Naive B cell (primary cell): ENCODE data around the gene DGUOK. TPM values are rescaled to one million over a fixed set of nuclear protein-coding genes. Genes with fewer than 3 reads are reported as not detected.

Experiments
- ATAC-seq, 2 donors: fragments of 150-1000 bp; cut with Tn5 transposase; 2 replicates each; pipeline ENCODE4 v1.10.0; 2021; ENCODE audit warnings: low read depth in 2 of 2, mild to moderate bottlenecking in 2 of 2, moderate library complexity in 2 of 2
- DNase-seq: peaks from one replicate; pipeline ENCODE4 v3.0.0; 2022
- H3K27ac Mint-ChIP-seq, 6 donors: one replicate each; pipeline ENCODE4 v1.8.0; 2020 to 2022; ENCODE audit warnings: mild to moderate bottlenecking in 6 of 6, mixed read lengths in 6 of 6, moderate library complexity in 5 of 6, inconsistent platforms in 2 of 6
- H3K27me3 Mint-ChIP-seq, 3 donors: one replicate each; pipeline ENCODE4 v1.8.0; 2021 to 2022; ENCODE audit warnings: mixed read lengths in 3 of 3, mild to moderate bottlenecking in 1 of 3
- H3K36me3 Mint-ChIP-seq, 2 donors: one replicate each; pipeline ENCODE4 v1.8.0; 2020 to 2022; ENCODE audit warnings: mixed read lengths in 2 of 2, inconsistent platforms in 1 of 2, mild to moderate bottlenecking in 1 of 2
- H3K4me1 Mint-ChIP-seq, 3 donors: one replicate each; pipeline ENCODE4 v1.8.0; 2020 to 2022; ENCODE audit warnings: mixed read lengths in 3 of 3, inconsistent platforms in 1 of 3, mild to moderate bottlenecking in 1 of 3, moderate library complexity in 1 of 3
- H3K4me3 Mint-ChIP-seq, 8 donors: one replicate each; pipeline ENCODE4 v1.8.0; 2020 to 2022; ENCODE audit warnings: mild to moderate bottlenecking in 8 of 8, mixed read lengths in 8 of 8, moderate library complexity in 8 of 8, inconsistent platforms in 2 of 8
- H3K9me3 Mint-ChIP-seq, 7 donors: one replicate each; pipeline ENCODE4 v1.8.0; 2020 to 2022; ENCODE audit warnings: mixed read lengths in 7 of 7, mild to moderate bottlenecking in 5 of 7, inconsistent platforms in 2 of 7, moderate library complexity in 1 of 7
- polyA plus RNA-seq, 6 donors: library from polyadenylated mRNA; unstranded; fragments of 300-500 nt; fragmentation: Illumina TruSeq; gene quantifications; one replicate each; pipeline ENCODE4 v1.2.3, GENCODE V29; 2021; ENCODE audit warnings: low read depth in 6 of 6

DGUOK gene
- polyA plus RNA-seq, 6 donors from 2014 or later, result 192 to 245 (median 213) TPM

DNA sequence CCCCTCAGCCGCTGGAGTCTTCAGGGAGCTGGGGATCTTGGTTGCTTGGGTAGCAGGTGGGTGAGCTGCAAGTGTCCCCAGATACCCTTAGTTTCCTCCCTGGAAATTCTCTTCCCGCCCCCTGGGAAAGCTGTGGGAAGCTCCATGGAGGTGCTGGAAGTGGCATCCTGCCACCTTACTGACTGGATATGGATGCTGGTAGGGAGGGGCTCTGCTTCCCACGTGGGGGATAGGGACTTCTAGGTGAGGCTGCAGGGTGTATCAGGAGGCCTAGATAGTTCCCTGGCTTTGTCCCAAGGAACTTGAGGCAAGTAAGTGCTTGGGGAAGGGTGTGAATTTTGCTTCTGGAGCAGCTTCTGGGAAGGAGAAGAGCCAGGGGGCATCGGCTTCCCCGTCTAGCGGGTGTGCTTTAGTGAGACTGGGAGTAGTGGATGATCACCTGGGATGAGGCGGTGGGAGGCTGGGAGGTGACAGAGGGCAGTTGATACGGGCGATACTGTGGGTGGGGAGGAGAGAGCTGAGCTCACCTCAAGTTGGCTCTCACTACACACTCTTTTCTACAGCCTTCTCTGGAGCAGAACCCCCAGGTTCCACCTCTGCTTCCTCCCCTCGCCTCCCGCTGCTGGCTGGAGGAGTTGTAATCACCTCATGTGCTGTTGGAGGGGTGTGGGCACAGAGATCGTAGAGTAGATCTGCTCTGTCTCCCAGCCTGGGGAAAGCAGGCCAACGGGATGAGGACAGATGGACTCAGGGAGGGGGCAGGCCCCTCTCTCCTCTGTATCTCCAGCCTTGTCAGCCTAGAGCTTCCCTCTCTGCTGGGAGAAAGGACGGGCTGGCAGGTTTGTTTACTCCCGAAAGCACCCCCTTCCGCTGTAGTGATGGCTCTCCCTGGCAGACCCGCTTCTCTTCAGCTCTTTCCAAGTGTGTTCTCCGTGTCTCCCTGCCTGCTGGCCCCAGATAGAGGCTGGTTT, 77.8 kb downstream of the DGUOK start:
- Mint-ChIP-seq H3K4me3 (peak overlapping the region in 7 of 8 donors; percentile 24 to 74 (median 46)), H3K9me3 (no peaks in the 10 kb centered on the region), H3K27ac (peak overlapping the region in 4 of 6 donors; percentile 7 to 68 (median 60)), H3K27me3 (no peaks in the 10 kb centered on the region), H3K4me1 (peaks cover 58 to 81% (median 74%) of the 10 kb centered on the region in 3 donors), H3K36me3 (no peaks in the 10 kb centered on the region)
- no peak for DNase-seq
- no peak for ATAC-seq

DNA sequence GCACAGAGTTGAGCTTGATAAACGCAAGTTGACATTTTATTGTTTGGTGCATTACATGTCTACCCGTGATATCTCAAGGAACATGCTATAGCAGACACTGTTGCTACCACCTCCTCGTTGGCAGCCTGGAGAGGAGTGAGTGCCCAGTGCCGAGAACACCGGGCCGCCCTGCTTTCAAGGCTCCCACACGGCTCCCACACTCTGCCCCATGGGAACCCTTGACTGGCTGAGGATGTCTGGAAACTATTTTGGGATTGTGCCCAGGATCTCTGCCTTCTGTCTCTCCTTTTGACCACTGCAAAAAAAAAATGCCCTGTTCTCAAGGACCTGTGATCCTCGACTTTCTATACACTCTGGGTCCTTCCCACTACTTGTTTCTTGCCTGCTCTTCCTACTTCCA, 79.1 kb downstream of the DGUOK start:
- Mint-ChIP-seq H3K27me3 (no peaks in the 10 kb centered on the region), H3K4me1 (peaks cover 50 to 79% (median 70%) of the 10 kb centered on the region in 3 donors), H3K4me3 (peak overlapping the region in 1 of 8 donors; percentile 59), H3K9me3 (no peaks in the 10 kb centered on the region), H3K27ac (no peak overlapping the region), H3K36me3 (no peaks in the 10 kb centered on the region)
- no peak for DNase-seq
- no peak for ATAC-seq

- Mint-ChIP-seq H3K4me3 (peak overlapping the region in 1 of 8 donors; percentile 30), H3K27ac (peak overlapping the region in 3 of 6 donors; percentile 56 to 78 (median 59)), H3K36me3 (no peaks in the 10 kb centered on the region), H3K27me3 (no peaks in the 10 kb centered on the region), H3K9me3 (no peaks in the 10 kb centered on the region), H3K4me1 (peaks cover 44 to 72% (median 63%) of the 10 kb centered on the region in 3 donors)
- DNase-seq, result no peak
- ATAC-seq, result no peak
Measured at GRCh38 chr2:74006459-74006858, 79.8 kb downstream of the DGUOK start.

- Mint-ChIP-seq H3K4me1 (peaks cover 37 to 66% (median 59%) of the 10 kb centered on the region in 3 donors), H3K4me3 (peak overlapping the region in 1 of 8 donors; percentile 30), H3K27me3 (no peaks in the 10 kb centered on the region), H3K27ac (peak overlapping the region in 1 of 6 donors; percentile 8), H3K9me3 (no peaks in the 10 kb centered on the region), H3K36me3 (no peaks in the 10 kb centered on the region)
- ATAC-seq (no peak), DNase-seq (no peak)
Measured at GRCh38 chr2:74007121-74007520, 80.4 kb downstream of the DGUOK start.

DNA sequence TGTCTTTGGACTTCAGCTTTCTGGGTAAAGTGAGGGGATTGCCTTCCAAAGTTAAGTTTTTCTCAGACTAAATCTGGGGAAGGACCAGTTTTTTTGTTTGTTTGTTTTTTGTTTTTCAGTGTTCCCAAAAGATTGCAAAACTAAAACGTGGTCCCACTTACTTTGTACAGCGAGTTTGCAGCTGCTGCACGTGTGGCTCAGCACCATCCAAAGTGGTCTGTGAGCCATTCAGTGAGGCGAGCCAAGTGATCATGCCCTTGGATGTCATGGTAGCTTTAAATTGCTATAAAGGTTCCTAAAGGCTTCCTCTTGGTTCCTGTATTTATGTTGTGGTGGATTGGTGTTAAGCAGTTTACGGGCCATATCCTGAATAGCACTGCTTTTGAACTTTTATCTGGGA, 81.0 kb downstream of the DGUOK start:
- Mint-ChIP-seq H3K4me3 (no peak overlapping the region), H3K9me3 (no peaks in the 10 kb centered on the region), H3K27me3 (no peaks in the 10 kb centered on the region), H3K4me1 (peaks cover 35 to 71% (median 65%) of the 10 kb centered on the region in 3 donors), H3K36me3 (no peaks in the 10 kb centered on the region), H3K27ac (no peak overlapping the region)
- ATAC-seq, result no peak
- DNase-seq, result no peak

Other genes starting within 250 kb of the DGUOK start
- 10 to 100 TPM; 71.0 to 96.4 (median 86.0) TPM for gene TPRKB, start 189.5 kb upstream of the DGUOK start, polyA plus RNA-seq
- gene DUSP11, start 146.8 kb upstream of the DGUOK start, polyA plus RNA-seq, result 10 to 100 TPM; 46.2 to 67.3 (median 57.4) TPM
- gene C2orf78, start 142.7 kb upstream of the DGUOK start, polyA plus RNA-seq, result under 1 TPM in 1 of 6 donors, not detected in 5; 0.12 TPM
- gene STAMBP, start 97.9 kb upstream of the DGUOK start, polyA plus RNA-seq, result 10 to 100 TPM; 42.2 to 62.9 (median 50.9) TPM
- gene ACTG2, start 33.9 kb upstream of the DGUOK start, polyA plus RNA-seq, result not detected
- 1 to 10 TPM in 1 of 6 donors, under 1 TPM in 5; 0.03 to 1.2 (median 0.53) TPM for gene TET3, start 58.0 kb downstream of the DGUOK start, polyA plus RNA-seq
- 10 to 100 TPM; 25.2 to 36.9 (median 31.4) TPM for gene BOLA3, start 221.0 kb downstream of the DGUOK start, polyA plus RNA-seq